Keratinocyte (primary cell): Measurements from ENCODE around the gene BET1. TPM values are rescaled to one million over a fixed set of nuclear protein-coding genes. Genes with fewer than 3 reads are reported as not detected.

Experiments used
- DNase-seq: peaks from one replicate; pipeline ENCODE4 v3.0.0-alpha.2; 2011; ENCODE audit warnings: low read depth, missing footprints, low spot score
- FAIRE-seq: peaks from 2 replicates; lab custom pipeline; 2011; peaks lifted over from hg19 to GRCh38; lab: Jason Lieb, UNC
- H2AFZ ChIP-seq: 2 replicates; pipeline ENCODE4 v1.6.0; 2012; ENCODE audit warnings: low read length, control low read depth, inconsistent platforms; ENCODE audit not compliant: control insufficient read depth
- H3K27ac ChIP-seq: 2 replicates; pipeline ENCODE4 v1.5.1; 2011; ENCODE audit warnings: low read length; ENCODE audit not compliant: control insufficient read depth, insufficient read depth
- H3K27me3 ChIP-seq: 3 replicates; pipeline ENCODE4 v1.6.0; 2011; ENCODE audit warnings: low read length; ENCODE audit not compliant: control insufficient read depth, insufficient read depth; ENCODE audit errors: extremely low read depth
- H3K36me3 ChIP-seq, 2 experiments: 2 replicates in 1 of 2; 3 replicates in 1 of 2; pipeline ENCODE4 v1.5.1; 2011; ENCODE audit warnings: low read length in 2 of 2, mild to moderate bottlenecking in 1 of 2; ENCODE audit not compliant: control insufficient read depth in 2 of 2, insufficient read depth in 2 of 2; ENCODE audit errors: extremely low read depth in 1 of 2
- H3K4me1 ChIP-seq: 3 replicates; pipeline ENCODE4 v1.5.1; 2011; ENCODE audit warnings: low read length; ENCODE audit not compliant: control insufficient read depth, insufficient read depth; ENCODE audit errors: extremely low read depth
- H3K4me2 ChIP-seq: 3 replicates; pipeline ENCODE4 v1.6.0; 2011; ENCODE audit warnings: low read depth, low read length; ENCODE audit not compliant: control insufficient read depth, insufficient read depth; ENCODE audit errors: extremely low read depth
- H3K4me3 ChIP-seq, 3 experiments: fragments of 200-600 bp in 1 of 3; sonication (generic) in 1 of 3; 2 replicates in 2 of 3; 3 replicates in 1 of 3; pipeline ENCODE4 v1.5.1; 2011 to 2016; ENCODE audit warnings: low read length in 3 of 3, mild to moderate bottlenecking in 3 of 3, control low read depth in 2 of 3, inconsistent platforms in 1 of 3, low read depth in 1 of 3, mixed read lengths in 1 of 3, mixed run types in 1 of 3, moderate library complexity in 1 of 3; ENCODE audit not compliant: control insufficient read depth in 2 of 3, insufficient read depth in 2 of 3; ENCODE audit errors: extremely low read depth in 1 of 3
- H3K79me2 ChIP-seq: 2 replicates; pipeline ENCODE4 v1.6.0; 2012; ENCODE audit warnings: low read length; ENCODE audit not compliant: control insufficient read depth, insufficient read depth
- H3K9ac ChIP-seq: 3 replicates; pipeline ENCODE4 v1.6.0; 2011; ENCODE audit warnings: low read length; ENCODE audit not compliant: control insufficient read depth, insufficient read depth; ENCODE audit errors: extremely low read depth
- H3K9me1 ChIP-seq: 3 replicates; pipeline ENCODE4 v1.6.0; 2011; ENCODE audit warnings: low read length; ENCODE audit not compliant: control insufficient read depth, insufficient read depth; ENCODE audit errors: extremely low read depth
- H3K9me3 ChIP-seq: 2 replicates; pipeline ENCODE4 v1.5.1; 2012; ENCODE audit warnings: low read depth, low read length; ENCODE audit not compliant: control insufficient read depth
- H4K20me1 ChIP-seq: 3 replicates; pipeline ENCODE4 v1.6.0; 2011; ENCODE audit warnings: low read length; ENCODE audit not compliant: control insufficient read depth, insufficient read depth; ENCODE audit errors: extremely low read depth
- EZH2 ChIP-seq: IDR thresholded peaks from one replicate; pipeline ENCODE4 v1.6.1; 2012; ENCODE audit warnings: inconsistent platforms, mild to moderate bottlenecking, low read length, moderate library complexity
- dilution Hi-C: fragments of 300-500 bp; cut with MboI; formaldehyde crosslinking; loops from one replicate; pipeline ENCODE4 v1.7.0; 2020; ENCODE audit warnings: low sequenced_read_pairs; ENCODE audit not compliant: extremely low pct_ligation_motif_present
- polyA plus RNA-seq, 5 experiments: library from polyadenylated mRNA; depleted of rRNA in 3 of 5; stranded (reverse) in 3 of 5; stranded (forward) in 1 of 5; unstranded in 1 of 5; fragments of >200 nt; gene quantifications; 1 replicate in 1 of 5; 2 replicates in 3 of 5; 3 replicates in 1 of 5; pipeline versions ENCODE4 v1.2.1 to v1.2.3, GENCODE V29; 2011 to 2012; ENCODE audit warnings: missing spikeins in 2 of 5, low read depth in 1 of 5, low replicate concordance in 1 of 5
- TF ChIP-seq, protein P1 (sequence below), 3 experiments: IDR thresholded peaks in 1 of 3; conservative IDR thresholded peaks in 1 of 3; optimal IDR thresholded peaks in 1 of 3; 2 replicates in 2 of 3; 3 replicates in 1 of 3; pipeline versions ENCODE3 to v1.5.1; 2011; ENCODE audit warnings: low read length in 3 of 3, mild to moderate bottlenecking in 3 of 3, moderate library complexity in 2 of 3, control low read depth in 1 of 3, inconsistent platforms in 1 of 3; ENCODE audit not compliant: insufficient read depth in 2 of 3; ENCODE audit errors: extremely low read depth in 1 of 3

The BET1 gene
- polyA plus RNA-seq, 1 donor (not counting 4 experiments of a cell fraction or from before 2014, with no cell fraction given) = 38.1 TPM

DNA sequence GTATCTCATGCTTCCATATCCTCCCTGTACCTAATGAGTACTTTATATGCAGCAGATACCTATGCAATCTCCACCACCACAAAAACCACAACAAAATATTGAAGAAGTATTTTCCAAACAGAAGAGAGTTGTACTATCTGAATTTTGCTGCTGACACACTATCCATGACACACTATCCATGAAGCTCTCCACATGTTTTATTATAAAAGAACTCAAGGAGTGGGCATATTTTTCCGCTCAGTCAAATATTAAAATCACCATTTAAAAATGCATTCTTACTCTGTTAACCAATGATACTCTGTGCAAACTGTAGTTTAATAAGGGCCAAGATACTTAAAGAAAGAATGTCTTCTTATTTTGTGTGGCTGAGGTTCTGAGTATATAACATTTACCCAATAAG is 2.8 kb downstream of the BET1 start:
- no peaks in the 10 kb centered on the region for H3K9me1 ChIP-seq
- H3K9ac ChIP-seq = no peak overlapping the region
- no peaks in the 10 kb centered on the region for H3K9me3 ChIP-seq
- DNase-seq (no peak), FAIRE-seq (no peak)
- no peak overlapping the region for H3K27ac ChIP-seq
- H3K4me1 ChIP-seq = peaks cover 5% of the 10 kb centered on the region
- dilution Hi-C loops = no loop called here
- H3K79me2 ChIP-seq = peaks cover 30% of the 10 kb centered on the region
- H3K36me3 ChIP-seq = peaks cover 0 to 5% of the 10 kb centered on the region in 2 experiments
- H3K4me3 ChIP-seq = no peak overlapping the region
- TF ChIP-seq, protein P1, sequence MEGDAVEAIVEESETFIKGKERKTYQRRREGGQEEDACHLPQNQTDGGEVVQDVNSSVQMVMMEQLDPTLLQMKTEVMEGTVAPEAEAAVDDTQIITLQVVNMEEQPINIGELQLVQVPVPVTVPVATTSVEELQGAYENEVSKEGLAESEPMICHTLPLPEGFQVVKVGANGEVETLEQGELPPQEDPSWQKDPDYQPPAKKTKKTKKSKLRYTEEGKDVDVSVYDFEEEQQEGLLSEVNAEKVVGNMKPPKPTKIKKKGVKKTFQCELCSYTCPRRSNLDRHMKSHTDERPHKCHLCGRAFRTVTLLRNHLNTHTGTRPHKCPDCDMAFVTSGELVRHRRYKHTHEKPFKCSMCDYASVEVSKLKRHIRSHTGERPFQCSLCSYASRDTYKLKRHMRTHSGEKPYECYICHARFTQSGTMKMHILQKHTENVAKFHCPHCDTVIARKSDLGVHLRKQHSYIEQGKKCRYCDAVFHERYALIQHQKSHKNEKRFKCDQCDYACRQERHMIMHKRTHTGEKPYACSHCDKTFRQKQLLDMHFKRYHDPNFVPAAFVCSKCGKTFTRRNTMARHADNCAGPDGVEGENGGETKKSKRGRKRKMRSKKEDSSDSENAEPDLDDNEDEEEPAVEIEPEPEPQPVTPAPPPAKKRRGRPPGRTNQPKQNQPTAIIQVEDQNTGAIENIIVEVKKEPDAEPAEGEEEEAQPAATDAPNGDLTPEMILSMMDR (optimal IDR thresholded peaks at IDR 0.05 in 1 of 3, IDR thresholded peaks at IDR 0.05 in 1 of 3, conservative IDR thresholded peaks at IDR 0.05 in 1 of 3; ENCODE audit: extremely low read depth in 1 of 3, insufficient read depth in 2 of 3, low read length in 3 of 3) = no peak
- no peak for TF ChIP-seq EZH2
- H2AFZ ChIP-seq = no peak overlapping the region
- no peak overlapping the region for H3K4me2 ChIP-seq
- H3K27me3 ChIP-seq = no peaks in the 10 kb centered on the region
- no peaks in the 10 kb centered on the region for H4K20me1 ChIP-seq

- dilution Hi-C loops = no loop called here
- H3K4me3 ChIP-seq = no peak overlapping the region
- H3K4me1 ChIP-seq = no peaks in the 10 kb centered on the region
- no peaks in the 10 kb centered on the region for H4K20me1 ChIP-seq
- H3K79me2 ChIP-seq = peaks cover 20% of the 10 kb centered on the region
- no peaks in the 10 kb centered on the region for H3K9me3 ChIP-seq
- DNase-seq = no peak
- no peak overlapping the region for H3K4me2 ChIP-seq
- H3K36me3 ChIP-seq = peaks cover 2 to 5% of the 10 kb centered on the region in 2 experiments
- no peaks in the 10 kb centered on the region for H3K9me1 ChIP-seq
- H2AFZ ChIP-seq = no peak overlapping the region
- H3K9ac ChIP-seq = no peak overlapping the region
- no peak for FAIRE-seq
- no peak for TF ChIP-seq EZH2
- TF ChIP-seq, protein P1 (optimal IDR thresholded peaks at IDR 0.05 in 1 of 3, IDR thresholded peaks at IDR 0.05 in 1 of 3, conservative IDR thresholded peaks at IDR 0.05 in 1 of 3; ENCODE audit: extremely low read depth in 1 of 3, insufficient read depth in 2 of 3, low read length in 3 of 3) = no peak
- no peak overlapping the region for H3K27ac ChIP-seq
- H3K27me3 ChIP-seq = no peaks in the 10 kb centered on the region
Observed at GRCh38 chr7:93997868-93998267, 6.3 kb downstream of the BET1 start.
